Raji (cell line): ENCODE measurements around the gene DEFB110.

ENCODE experiments used
- POLR2A ChIP-seq: IDR thresholded peaks from 2 replicates; pipeline ENCODE4 v1.6.1; 2011; ENCODE audit warnings: low read depth, low read length, control low read depth; ENCODE audit not compliant: insufficient read depth

The DEFB110 gene

DNA sequence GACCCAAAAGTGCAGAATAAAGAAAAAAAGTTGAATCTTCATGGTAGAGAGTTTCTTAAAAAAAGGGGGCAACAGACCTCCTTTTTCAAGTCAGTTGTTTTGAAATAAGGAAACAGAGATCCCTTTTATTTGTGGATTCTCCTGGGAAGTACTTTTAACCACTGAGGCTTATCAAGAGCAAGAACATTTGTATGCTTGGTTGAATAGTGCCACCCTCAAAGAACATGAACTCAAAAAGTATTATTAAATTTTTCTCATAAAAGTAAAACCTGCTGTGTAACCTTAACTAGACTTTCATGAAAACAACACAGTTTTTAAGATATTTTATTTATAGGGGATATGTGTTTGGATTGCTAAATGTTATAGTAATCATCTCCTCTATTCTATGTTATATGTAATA lies at the start of gene DEFB110:
Gene DEFB110 (minus strand): TSS at position 101 of the 400 bp plus-strand sequence. CDS start 59 bp downstream, at position 42.
- no peak for TF ChIP-seq POLR2A

DNA sequence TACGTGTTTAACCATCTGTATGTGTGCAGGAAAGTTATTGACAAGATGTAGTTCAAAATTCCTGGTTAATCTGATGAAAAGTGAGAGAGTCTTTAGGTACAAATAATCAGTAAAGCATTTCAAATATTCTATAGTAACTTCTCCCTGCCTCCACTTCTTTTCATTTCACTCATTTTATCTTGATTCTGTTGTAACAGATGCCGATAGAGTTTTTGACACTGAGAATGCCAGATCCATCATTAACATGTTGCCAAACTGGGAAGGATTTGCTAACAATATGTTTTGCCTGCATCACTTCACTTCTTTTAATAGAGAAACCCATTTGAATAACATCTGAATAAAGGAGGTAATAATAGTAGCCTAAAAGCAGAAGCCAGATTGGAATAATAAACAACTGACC lies 48.3 kb upstream of the DEFB110 start:
- TF ChIP-seq POLR2A: no peak

DNA sequence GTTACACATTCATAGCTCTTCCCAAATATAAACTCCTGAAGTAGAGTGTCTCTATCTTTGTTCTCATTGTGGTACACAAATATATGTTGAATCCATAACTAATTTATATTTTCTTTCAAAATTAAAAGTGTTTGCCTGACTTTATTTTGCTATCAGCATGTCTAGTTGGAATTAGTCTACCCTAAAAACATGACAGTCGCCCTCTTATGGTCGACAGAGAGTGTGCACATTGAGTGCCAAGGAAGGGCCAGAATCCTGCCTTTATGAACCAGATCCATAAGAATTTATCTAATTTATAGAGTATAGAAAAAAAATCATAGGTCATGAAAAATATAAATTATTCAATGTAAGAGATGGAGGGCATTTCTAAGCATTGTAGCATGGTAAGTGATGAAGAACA lies 40.3 kb upstream of the DEFB110 start:
- no peak for TF ChIP-seq POLR2A

DNA sequence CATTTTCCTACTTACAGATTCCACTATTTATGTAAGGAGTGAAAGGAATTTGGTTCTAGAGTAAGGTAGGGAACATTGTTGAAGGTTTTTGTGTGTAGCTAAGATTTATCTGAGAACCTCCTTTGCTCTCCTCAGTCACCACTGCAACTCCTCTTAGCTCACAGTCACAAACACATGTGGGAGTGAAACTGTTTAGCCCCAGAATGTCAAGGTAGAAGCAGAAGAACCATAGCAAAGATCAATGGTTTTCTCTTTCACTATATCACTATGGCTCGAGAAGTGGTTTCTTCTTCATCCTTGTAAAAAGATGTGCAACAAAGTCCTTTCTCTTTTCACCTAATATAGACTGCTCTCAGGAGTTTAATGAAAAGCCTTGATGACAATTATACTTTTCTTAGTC lies 34.4 kb upstream of the DEFB110 start:
- TF ChIP-seq POLR2A: no peak

DNA sequence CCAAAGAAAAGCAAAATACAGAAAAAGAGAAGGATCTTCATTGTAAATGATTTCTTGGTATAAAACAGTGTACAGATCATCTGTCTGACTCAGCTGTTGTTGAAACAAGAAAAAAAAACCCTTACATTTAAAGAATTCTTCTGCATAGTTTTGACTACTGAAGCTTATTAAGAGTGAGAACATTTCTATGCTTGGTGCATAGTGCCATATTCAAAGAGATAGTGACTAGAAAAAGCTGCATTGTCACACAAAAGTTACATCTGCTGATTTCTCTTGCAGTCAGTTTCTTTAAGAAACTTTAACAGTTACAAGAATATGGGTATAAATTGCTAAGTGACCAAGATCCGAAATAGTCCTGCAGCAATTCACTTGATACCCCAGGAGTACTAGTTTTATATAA lies 28.0 kb upstream of the DEFB110 start, which contains the start of gene DEFB112:
Gene DEFB112 (minus strand): TSS at position 101 of the 400 bp plus-strand sequence. CDS start 60 bp downstream, at position 41.
- TF ChIP-seq POLR2A: no peak

DNA sequence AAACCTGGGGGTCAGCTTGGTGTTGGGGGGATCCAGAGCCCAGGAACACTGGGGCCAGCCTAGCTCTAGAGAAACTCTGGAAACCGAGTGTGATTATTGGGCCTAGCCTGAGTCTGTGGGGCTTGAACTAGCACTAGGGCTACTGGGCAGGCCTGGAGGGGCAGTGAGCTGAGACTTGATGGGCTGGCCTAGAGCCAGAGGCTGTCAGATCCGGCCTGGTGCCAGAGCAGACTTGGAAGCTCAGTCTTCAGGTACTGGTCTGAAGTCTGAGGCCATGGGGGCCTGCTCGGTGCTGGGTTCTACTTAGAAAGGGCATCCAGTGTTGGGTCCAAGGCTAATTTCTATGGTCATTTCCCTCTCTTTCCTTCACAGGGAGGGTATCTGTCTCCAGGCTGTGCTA lies 25.2 kb upstream of the DEFB110 start:
- TF ChIP-seq POLR2A: no peak

DNA sequence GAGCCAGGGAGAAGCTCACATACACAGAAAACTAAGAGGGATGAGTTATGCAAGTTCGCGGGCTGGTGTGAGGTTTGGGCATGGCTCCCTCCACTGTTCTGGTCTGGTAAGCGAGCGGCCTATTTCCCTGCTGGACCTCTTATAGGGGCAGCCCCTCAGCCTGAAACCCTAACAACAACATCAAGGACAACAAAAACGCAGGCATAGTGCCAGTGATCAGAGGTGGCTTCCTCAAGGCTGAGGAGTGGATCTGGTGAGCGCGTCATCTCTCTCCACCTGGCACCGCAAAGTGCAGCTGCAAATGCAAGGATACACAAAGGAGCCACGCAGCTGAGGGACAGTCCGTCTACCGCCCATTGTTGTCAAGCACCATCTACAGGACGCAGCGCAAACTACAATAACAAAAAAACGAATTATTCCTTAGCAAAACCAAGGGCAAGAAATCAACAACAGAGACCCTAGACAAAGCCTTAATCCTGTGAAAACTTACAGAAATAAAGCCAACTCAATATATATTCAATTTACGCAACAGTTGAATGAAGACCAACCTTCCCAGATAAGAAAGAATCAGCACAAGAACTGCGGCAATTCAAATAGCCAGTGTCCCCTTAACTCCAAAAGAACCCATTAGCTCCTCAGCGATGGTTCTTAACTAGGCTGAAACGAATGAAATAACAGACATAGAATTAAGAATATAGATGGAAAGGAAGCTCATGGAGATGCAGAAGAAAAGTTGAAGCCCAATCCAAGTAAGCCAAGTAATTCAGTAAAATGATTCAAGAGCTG lies 9.2 kb upstream of the DEFB110 start:
- TF ChIP-seq POLR2A: no peak

DNA sequence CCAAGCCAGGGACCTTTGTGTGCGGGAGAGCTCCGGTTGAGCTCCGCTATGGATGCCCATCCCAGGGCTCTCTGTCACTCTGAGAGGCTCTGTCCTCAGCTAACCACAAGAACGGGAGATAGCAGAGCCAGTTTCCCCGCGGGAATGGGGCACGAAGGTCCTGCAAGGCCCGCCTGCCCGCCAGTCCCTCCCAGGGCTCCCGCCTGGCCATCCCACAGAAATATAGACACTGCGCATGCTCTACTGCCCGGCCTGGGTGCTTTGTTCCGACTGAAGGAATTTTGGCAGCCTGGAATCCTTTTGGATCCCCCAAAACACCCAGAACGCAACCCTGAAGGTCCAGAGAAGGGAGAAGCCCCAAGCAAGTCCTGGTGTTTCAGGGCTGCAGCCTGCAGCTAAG lies 8.6 kb upstream of the DEFB110 start:
- no peak for TF ChIP-seq POLR2A

DNA sequence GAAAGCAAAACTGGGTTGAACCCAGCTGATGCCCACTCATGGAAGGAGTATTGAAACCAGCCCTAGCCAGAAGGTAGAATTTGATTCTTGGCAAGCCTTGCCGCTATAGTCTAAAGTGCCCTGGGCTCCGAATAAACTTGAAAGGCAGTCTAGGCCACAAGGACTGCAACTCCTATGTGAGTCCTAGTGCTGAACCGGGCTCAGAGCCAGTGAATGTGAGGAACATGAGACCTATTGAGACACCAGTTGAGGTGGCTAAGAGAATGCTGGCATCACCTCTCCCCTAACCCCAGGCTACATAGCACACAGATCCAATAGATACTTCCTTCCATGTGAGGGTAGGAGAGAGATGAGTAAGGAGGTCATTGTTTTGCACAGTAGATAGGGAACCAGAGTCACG lies 3.5 kb upstream of the DEFB110 start:
- TF ChIP-seq POLR2A: no peak

DNA sequence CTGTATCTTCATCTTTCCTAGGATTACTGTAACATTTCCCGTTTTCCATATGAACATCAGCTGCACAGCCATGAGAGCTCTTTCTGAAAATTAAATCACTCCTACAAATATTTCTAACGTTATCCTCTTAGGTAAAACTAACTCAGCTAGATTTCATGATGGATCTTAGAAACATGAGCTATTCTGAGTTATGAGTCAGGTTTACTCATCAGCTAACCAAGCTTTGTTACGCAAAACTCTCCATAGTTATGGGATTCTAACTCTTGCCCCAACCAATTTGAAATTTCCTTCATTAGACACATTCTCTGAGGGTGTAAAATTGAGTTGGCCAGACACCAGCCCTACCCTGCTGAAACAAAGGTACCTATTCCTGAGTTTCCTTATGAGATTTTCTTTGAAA lies 14.0 kb downstream of the DEFB110 start:
- TF ChIP-seq POLR2A: no peak

DNA sequence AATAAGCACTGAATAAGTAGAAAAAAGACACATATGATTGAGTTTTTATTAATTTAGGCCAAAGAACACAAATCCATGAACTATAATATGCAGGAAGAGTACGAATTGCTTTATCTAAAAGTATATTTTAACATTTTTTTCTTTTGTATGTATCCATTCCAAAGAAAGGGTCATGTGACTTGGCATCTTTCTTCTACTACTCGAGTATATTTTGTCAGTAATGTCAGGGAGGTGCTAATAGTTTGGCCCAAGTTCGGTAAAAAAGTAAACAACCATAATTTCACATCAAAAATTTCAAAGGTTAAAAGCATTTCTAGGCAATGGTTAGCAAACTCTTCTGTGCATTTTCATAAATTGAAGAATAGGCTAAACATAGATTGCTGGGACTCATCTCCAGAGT lies 18.7 kb downstream of the DEFB110 start:
- no peak for TF ChIP-seq POLR2A

DNA sequence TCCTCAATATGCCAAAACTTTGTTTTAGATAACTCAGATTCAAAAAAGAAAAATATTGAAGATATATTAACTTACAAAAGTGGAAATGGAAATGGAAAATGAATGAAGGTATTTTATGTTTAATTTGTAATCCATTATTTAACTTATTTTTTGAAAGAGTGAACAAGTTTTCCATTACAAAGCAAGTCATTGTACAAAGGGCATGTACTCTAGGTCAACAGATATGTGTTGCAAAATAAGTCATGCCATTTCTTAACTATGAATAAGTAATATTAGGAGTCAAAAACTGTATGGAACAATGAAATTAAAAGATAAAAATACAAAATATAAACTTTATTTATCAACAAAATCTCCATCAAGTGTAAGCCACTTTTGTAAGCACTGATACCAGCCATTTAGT lies 26.5 kb downstream of the DEFB110 start:
- TF ChIP-seq POLR2A: no peak

DNA sequence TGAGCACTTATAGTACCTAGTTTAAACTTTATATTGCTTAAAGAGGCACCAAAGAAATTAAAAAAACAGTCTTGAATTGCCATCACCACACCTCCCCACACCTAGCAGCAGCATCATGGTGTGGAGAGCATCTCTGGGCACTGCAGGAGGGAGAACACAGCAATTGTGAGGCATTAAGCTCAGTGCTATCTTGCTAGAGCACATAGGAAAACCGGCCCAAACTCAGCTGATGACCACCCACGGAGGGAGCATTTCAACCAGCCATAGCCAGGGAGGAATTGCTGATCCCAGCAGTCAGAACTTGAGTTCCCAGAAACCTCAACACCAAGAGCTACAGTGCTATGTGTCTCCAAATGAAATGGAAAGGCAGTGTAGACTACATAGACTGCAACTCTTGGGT lies 32.9 kb downstream of the DEFB110 start:
- TF ChIP-seq POLR2A: no peak

DNA sequence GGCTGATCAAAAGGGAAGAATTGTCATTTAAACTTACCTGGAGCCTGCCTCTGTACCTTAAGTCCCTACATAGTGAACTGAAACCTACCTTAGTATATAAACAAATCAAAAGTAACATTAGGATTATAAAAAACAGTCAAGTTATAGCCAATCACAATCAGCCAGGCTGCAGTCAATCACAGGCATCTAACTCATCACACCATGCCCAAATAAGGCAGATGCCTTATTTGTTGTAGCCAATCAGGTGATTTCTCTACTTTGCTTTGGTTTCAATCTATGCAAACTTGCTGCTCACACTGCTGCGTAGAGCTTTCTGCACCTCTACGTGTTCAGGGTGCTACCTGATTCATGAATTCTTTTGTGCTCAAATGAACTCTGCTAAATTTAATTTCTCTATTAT lies 34.0 kb downstream of the DEFB110 start:
- TF ChIP-seq POLR2A: no peak

DNA sequence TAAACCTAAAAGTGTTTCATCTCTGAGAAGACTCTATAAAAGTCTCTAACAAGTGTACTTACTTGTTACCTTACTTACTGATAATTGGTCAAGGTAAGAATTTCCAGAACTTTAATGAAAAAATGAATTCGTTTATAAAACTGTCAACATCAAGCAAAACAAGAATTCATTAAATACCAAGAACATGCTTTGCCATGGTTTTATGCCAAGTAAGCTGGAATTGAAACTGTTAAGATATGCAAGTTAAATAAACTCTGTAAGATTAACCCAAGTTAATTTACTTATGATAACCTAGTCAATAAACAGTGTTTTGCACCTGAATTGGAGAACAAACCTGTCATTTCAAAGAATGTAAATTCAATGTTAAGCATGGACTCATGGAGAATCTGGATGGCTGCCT lies 35.2 kb downstream of the DEFB110 start:
- no peak for TF ChIP-seq POLR2A

DNA sequence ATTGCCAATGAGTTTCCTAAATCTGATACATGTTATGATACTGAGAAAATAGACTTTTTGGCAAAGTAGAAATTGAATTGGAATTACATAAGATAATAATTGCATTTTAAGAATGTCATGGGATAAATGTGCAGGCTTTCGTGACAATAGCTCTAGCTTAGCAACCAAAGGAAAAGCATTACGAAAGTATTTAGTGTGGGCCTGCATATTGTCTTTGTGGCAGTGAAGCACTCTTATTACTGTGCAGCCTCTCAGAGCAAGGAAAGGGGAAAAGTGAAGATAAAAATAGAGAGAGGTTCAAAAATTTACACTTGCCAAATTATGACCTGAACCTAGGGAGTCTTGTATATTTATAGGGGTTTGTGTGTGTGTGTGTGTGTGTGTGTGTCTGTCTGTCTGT lies 39.7 kb downstream of the DEFB110 start:
- TF ChIP-seq POLR2A: no peak

DNA sequence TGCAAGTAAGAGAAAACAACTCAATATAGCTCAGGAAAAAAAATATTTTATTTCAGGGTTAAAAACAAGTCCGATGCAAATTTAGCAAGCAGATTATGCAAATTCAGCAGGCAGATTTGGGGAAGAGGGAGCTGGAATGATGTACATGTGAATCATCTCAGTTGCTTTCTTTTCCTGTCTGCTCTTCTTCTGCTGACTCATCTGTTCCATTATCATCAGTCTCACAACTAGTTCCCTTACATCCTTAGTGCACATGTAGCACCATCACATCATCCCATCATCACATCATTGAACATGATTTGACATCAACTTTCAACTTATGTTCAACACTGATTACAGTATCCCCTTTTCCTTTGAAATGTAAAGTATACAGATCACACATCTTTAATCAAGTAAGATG lies 40.9 kb downstream of the DEFB110 start:
- peak; percentile 16; the same call in 1 of the 2 replicates for TF ChIP-seq POLR2A
